Esophagus muscularis mucosa (tissue), 4 donors: ENCODE measurements around the gene NTM. TPM values are rescaled to one million over a fixed set of nuclear protein-coding genes. Genes with fewer than 3 reads are reported as not detected.

Experiments
- DNase-seq: peaks from one replicate; pipeline ENCODE4 v3.0.0-alpha.2; 2017; ENCODE audit errors: extremely low spot score
- H3K27ac ChIP-seq, 4 donors: fragments of 200-600 bp; sonication (generic); replicated peaks in 1 of 4; 1 replicate in 3 of 4; 2 replicates in 1 of 4; pipeline ENCODE4 v1.5.1; 2016 to 2019; ENCODE audit warnings: mild to moderate bottlenecking in 1 of 4
- H3K27me3 ChIP-seq, 4 donors: fragments of 200-600 bp; sonication (generic); one replicate each; pipeline versions ENCODE4 v1.5.1 to v1.6.0; 2016 to 2019
- H3K36me3 ChIP-seq, 4 donors: fragments of 200-600 bp; sonication (generic); one replicate each; pipeline ENCODE4 v1.5.1; 2016 to 2019
- H3K4me1 ChIP-seq, 4 donors: fragments of 200-600 bp; sonication (generic); one replicate each; pipeline ENCODE4 v1.5.1; 2016 to 2019
- H3K4me3 ChIP-seq, 4 donors: fragments of 200-600 bp; sonication (generic); 1 replicate in 2 of 4; 2 replicates in 2 of 4; pipeline ENCODE4 v1.5.1; 2016 to 2019; ENCODE audit warnings: mild to moderate bottlenecking in 4 of 4, moderate library complexity in 1 of 4
- H3K9me3 ChIP-seq, 4 donors: fragments of 200-600 bp; sonication (generic); 1 replicate in 3 of 4; 2 replicates in 1 of 4; pipeline ENCODE4 v1.5.1; 2016 to 2019
- EP300 ChIP-seq: sonication (generic); formaldehyde crosslinking; IDR thresholded peaks from one replicate; pipeline ENCODE4 v1.6.1; 2017; ENCODE audit warnings: antibody characterized with exemption
- POLR2A ChIP-seq: fragments of 450-650 bp; IDR thresholded peaks from one replicate; pipeline ENCODE4 v1.6.1; 2017; ENCODE audit warnings: antibody characterized with exemption, moderate library complexity, mild to moderate bottlenecking, low read depth
- POLR2AphosphoS5 ChIP-seq, 2 donors: sonication (generic); formaldehyde crosslinking; IDR thresholded peaks; one replicate each; pipeline ENCODE4 v1.6.1; 2017; ENCODE audit warnings: antibody characterized with exemption in 2 of 2
- WGBS: methylation state at CpG from one replicate; pipeline ENCODE4 v1.1.5; 2018; 5-methylcytosine and 5-hydroxymethylcytosine counted together
- intact Hi-C: fragments of 100-400 bp; cut with DNase I; formaldehyde crosslinking; loops from one replicate; pipeline ENCODE4 v1.15.1; 2023
- total RNA-seq, 4 donors: library from RNA; depleted of rRNA; stranded (reverse); fragments of >200 nt; gene quantifications; one replicate each; pipeline versions ENCODE4 v1.1.0 to v1.2.1, GENCODE V29; 2016
- TF ChIP-seq, protein P1 (sequence below), 3 experiments: fragments of 200-600 bp in 2 of 3; fragments of 450-650 bp in 1 of 3; sonication (generic) in 2 of 3; IDR thresholded peaks; one replicate each; pipeline ENCODE4 v1.5.1; 2017 to 2019; ENCODE audit warnings: antibody characterized with exemption in 3 of 3, mild to moderate bottlenecking in 2 of 3, moderate library complexity in 1 of 3

The NTM gene
- total RNA-seq, 4 donors from 2014 or later = 5.6 to 25.3 (median 8.3) TPM

- Histone ChIP-seq H3K27ac (no peak overlapping the region), H3K4me3 (no peak overlapping the region), H3K27me3 (no peaks in the 10 kb centered on the region), H3K4me1 (peaks cover 0 to 11% (median 0%) of the 10 kb centered on the region in 4 donors), H3K9me3 (no peaks in the 10 kb centered on the region), H3K36me3 (no peaks in the 10 kb centered on the region)
- TF ChIP-seq POLR2A = no peak
- TF ChIP-seq, protein P1, sequence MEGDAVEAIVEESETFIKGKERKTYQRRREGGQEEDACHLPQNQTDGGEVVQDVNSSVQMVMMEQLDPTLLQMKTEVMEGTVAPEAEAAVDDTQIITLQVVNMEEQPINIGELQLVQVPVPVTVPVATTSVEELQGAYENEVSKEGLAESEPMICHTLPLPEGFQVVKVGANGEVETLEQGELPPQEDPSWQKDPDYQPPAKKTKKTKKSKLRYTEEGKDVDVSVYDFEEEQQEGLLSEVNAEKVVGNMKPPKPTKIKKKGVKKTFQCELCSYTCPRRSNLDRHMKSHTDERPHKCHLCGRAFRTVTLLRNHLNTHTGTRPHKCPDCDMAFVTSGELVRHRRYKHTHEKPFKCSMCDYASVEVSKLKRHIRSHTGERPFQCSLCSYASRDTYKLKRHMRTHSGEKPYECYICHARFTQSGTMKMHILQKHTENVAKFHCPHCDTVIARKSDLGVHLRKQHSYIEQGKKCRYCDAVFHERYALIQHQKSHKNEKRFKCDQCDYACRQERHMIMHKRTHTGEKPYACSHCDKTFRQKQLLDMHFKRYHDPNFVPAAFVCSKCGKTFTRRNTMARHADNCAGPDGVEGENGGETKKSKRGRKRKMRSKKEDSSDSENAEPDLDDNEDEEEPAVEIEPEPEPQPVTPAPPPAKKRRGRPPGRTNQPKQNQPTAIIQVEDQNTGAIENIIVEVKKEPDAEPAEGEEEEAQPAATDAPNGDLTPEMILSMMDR (IDR thresholded peaks at IDR 0.05) = no peak
- TF ChIP-seq EP300 = no peak
- no peak for TF ChIP-seq POLR2AphosphoS5 (IDR thresholded peaks at IDR 0.05)
- 74% methylated on average over 4 of the region's 4 CpGs for WGBS
- intact Hi-C loops = no loop called here
- DNase-seq = no peak
Observed at GRCh38 chr11:132234878-132235277, 864.5 kb downstream of the NTM start.

DNA sequence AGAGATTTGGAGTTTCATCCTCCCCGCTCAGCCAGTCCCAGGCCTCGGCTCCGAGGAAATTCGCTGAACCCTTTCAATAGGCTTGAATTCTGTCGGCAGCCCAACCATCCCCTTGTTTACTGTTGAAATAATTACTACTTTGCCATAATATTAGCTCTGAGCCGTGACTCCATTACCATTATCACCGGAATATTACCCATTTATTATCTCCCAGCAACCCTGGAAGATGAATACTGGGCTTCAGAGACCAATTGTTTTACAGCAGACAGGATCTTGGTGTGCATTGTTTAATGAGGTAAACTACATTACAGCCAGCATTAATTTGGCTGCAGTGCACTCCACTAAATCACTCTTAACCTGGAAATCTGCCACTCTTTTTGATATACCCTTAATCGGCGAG, 867.4 kb downstream of the NTM start:
- intact Hi-C loops = no loop called here
- no peak for DNase-seq
- 90% methylated on average over 9 of the region's 9 CpGs for WGBS
- Histone ChIP-seq H3K36me3 (no peaks in the 10 kb centered on the region), H3K4me1 (no peaks in the 10 kb centered on the region), H3K27ac (no peak overlapping the region), H3K4me3 (no peak overlapping the region), H3K27me3 (no peaks in the 10 kb centered on the region), H3K9me3 (no peaks in the 10 kb centered on the region)
- no peak for TF ChIP-seq POLR2AphosphoS5 (IDR thresholded peaks at IDR 0.05)

GRCh38 chr11:132238331-132238866, 868.0 kb downstream of the NTM start:
- WGBS = 41% methylated on average over 7 of the region's 7 CpGs
- Histone ChIP-seq H3K27me3 (no peaks in the 10 kb centered on the region), H3K27ac (no peak overlapping the region), H3K9me3 (no peaks in the 10 kb centered on the region), H3K4me3 (no peak overlapping the region), H3K36me3 (no peaks in the 10 kb centered on the region), H3K4me1 (no peaks in the 10 kb centered on the region)
- no peak for DNase-seq
- no peak for TF ChIP-seq EP300
- TF ChIP-seq, protein P1 (IDR thresholded peaks at IDR 0.05) = no peak
- TF ChIP-seq POLR2AphosphoS5 (IDR thresholded peaks at IDR 0.05) = no peak
- no peak for TF ChIP-seq POLR2A
- intact Hi-C loops = no loop called here

GRCh38 chr11:132240374-132240773, 870.0 kb downstream of the NTM start:
- intact Hi-C loops = no loop called here
- 93% methylated on average over 5 of the region's 5 CpGs for WGBS
- DNase-seq = no peak

DNA sequence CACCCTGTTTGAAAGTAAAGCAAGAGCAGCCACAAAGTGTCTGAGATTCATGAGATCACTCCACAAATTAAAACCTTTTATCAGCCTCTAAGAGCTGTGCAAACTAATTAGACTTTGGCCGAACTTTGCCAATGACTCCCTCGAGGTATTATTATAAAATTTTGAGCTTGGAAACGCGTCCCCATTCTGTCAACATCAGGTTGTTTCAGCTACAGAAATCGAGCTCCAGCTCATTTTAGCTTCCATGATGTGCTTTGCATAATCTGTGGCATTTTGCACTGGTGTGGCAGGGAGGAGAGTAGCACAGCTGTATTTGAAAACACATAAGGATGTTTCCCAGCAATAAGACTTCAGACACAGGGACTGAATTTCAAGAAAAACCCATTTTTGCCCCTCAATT, 872.2 kb downstream of the NTM start:
- H3K27ac ChIP-seq = no peak overlapping the region
- intact Hi-C loops = no loop called here
- no peak for TF ChIP-seq EP300
- TF ChIP-seq, protein P1 (IDR thresholded peaks at IDR 0.05) = no peak
- TF ChIP-seq POLR2A = no peak
- TF ChIP-seq POLR2AphosphoS5 (IDR thresholded peaks at IDR 0.05) = no peak
- H3K4me3 ChIP-seq = no peak overlapping the region
- peaks cover 0 to under 1% (median 0%) of the 10 kb centered on the region in 4 donors for H3K4me1 ChIP-seq
- no peaks in the 10 kb centered on the region for H3K27me3 ChIP-seq
- 68% methylated on average over 5 of the region's 5 CpGs for WGBS
- H3K36me3 ChIP-seq = no peaks in the 10 kb centered on the region
- no peak for DNase-seq
- no peaks in the 10 kb centered on the region for H3K9me3 ChIP-seq

More at GRCh38 chr11:132240374-132240773, 870.0 kb downstream of the NTM start:
- Histone ChIP-seq H3K27me3 (no peaks in the 10 kb centered on the region), H3K27ac (no peak overlapping the region), H3K9me3 (no peaks in the 10 kb centered on the region), H3K36me3 (no peaks in the 10 kb centered on the region), H3K4me1 (no peaks in the 10 kb centered on the region), H3K4me3 (no peak overlapping the region)
- TF ChIP-seq POLR2AphosphoS5 (IDR thresholded peaks at IDR 0.05) = no peak
- no peak for TF ChIP-seq POLR2A
- TF ChIP-seq EP300 = no peak
- TF ChIP-seq, protein P1 (IDR thresholded peaks at IDR 0.05) = no peak
